HepG2 (cell line): Measurements from ENCODE around the gene ZNF512B. TPM values are rescaled to one million over a fixed set of nuclear protein-coding genes. Genes with fewer than 3 reads are reported as not detected.

Experiments used
- IKZF1 ChIP-seq: fragments of 450-650 bp; IDR thresholded peaks from 2 replicates; pipeline ENCODE4 v1.7.1; 2016
- MAZ ChIP-seq, 2 experiments: sonication (generic) in 1 of 2; formaldehyde crosslinking in 1 of 2; IDR thresholded peaks; 2 replicates each; pipeline versions ENCODE4 v1.5.0 to v1.6.1; 2012 to 2020; ENCODE audit warnings: low read depth in 2 of 2, mild to moderate bottlenecking in 2 of 2, borderline replicate concordance in 1 of 2, improper control_type of control experiment in 1 of 2, low read length in 1 of 2, missing genetic modification reagents in 1 of 2, moderate library complexity in 1 of 2
- MYC ChIP-seq: sonication (generic); formaldehyde crosslinking; IDR thresholded peaks from 2 replicates; pipeline ENCODE4 v1.9.0; 2021; ENCODE audit warnings: missing genetic modification reagents, borderline replicate concordance
- TFDP2 ChIP-seq: sonication (generic); formaldehyde crosslinking; IDR thresholded peaks from 2 replicates; pipeline ENCODE4 v1.4.0; 2020; ENCODE audit warnings: missing genetic modification reagents
- ZNF468 ChIP-seq: sonication (generic); formaldehyde crosslinking; IDR thresholded peaks from 2 replicates; pipeline ENCODE4 v1.8.0; 2022; ENCODE audit warnings: mild to moderate bottlenecking, moderate library complexity, missing genetic modification reagents
- ZNF546 ChIP-seq: sonication (generic); formaldehyde crosslinking; conservative IDR thresholded peaks from 2 replicates; pipeline ENCODE4 v1.8.1; 2023; ENCODE audit warnings: mild to moderate bottlenecking, missing genetic modification reagents
- ZNF589 ChIP-seq: sonication (generic); formaldehyde crosslinking; conservative IDR thresholded peaks from 2 replicates; pipeline ENCODE4 v1.8.0; 2022; ENCODE audit warnings: mild to moderate bottlenecking, moderate library complexity, missing genetic modification reagents
- ZNF773 ChIP-seq: sonication (generic); formaldehyde crosslinking; IDR thresholded peaks from 2 replicates; pipeline ENCODE4 v1.4.0; 2020; ENCODE audit warnings: missing genetic modification reagents, borderline replicate concordance
- polyA plus RNA-seq, 8 experiments: library from polyadenylated mRNA; depleted of rRNA in 3 of 8; stranded (reverse) in 7 of 8; unstranded in 1 of 8; fragments of >200 nt; fragmentation: Illumina TruSeq in 4 of 8; extraction: Trizol in 4 of 8; gene quantifications; 2 replicates each; pipeline versions ENCODE4 v1.2.1 to v1.2.3, GENCODE V29; 2011 to 2016; ENCODE audit warnings: low read depth in 4 of 8, missing spikeins in 1 of 8, mixed read lengths in 1 of 8; ENCODE audit not compliant: insufficient read depth in 1 of 8
- total RNA-seq, 5 experiments: library from RNA; depleted of rRNA; stranded (reverse); fragments of >200 nt; fragmentation: Illumina TruSeq; extraction: Trizol; gene quantifications; 2 replicates each; pipeline ENCODE4 v1.2.3, GENCODE V29; 2016; ENCODE audit warnings: low read depth in 1 of 5
- TF ChIP-seq, protein P1 (sequence below): sonication (generic); formaldehyde crosslinking; IDR thresholded peaks from 2 replicates; pipeline ENCODE4 v1.5.1; 2020; ENCODE audit warnings: mild to moderate bottlenecking, missing genetic modification reagents, borderline replicate concordance
- TF ChIP-seq, protein P2 (sequence below): IDR thresholded peaks from 2 replicates; pipeline ENCODE4 v1.6.1; 2016; ENCODE audit warnings: missing compliant biosample characterization, missing genetic modification reagents, borderline replicate concordance

Gene ZNF512B
- total and polyA plus RNA-seq, 2 of the 13 experiments (the other 11 are each of a cell fraction or from before 2014, with no cell fraction given), result 11.5 to 30.6 TPM

GRCh38 chr20:63973636-63974401 lies 4.1 kb upstream of the ZNF512B start (continued):
- TF ChIP-seq MAZ (IDR thresholded peaks at IDR 0.05; ENCODE audit: borderline replicate concordance, low read depth, low read length) (peak; percentile 92), MAZ (CRISPR knock-in tag; IDR thresholded peaks at IDR 0.05; ENCODE audit: low read depth) (peak; percentile 96), ZNF773 (CRISPR knock-in tag) (peak; percentile 88; the same call in 1 of the 2 replicates), ZNF546 (CRISPR knock-in tag) (0 out of 2 replicates have a peak, but pooled peaks have one; percentile 10), IKZF1 (no peak), TFDP2 (CRISPR knock-in tag) (peak; percentile 82), ZNF468 (CRISPR knock-in tag) (no peak), ZNF589 (CRISPR knock-in tag) (no peak), MYC (CRISPR knock-in tag) (peak; percentile 94)
- TF ChIP-seq, protein P1, sequence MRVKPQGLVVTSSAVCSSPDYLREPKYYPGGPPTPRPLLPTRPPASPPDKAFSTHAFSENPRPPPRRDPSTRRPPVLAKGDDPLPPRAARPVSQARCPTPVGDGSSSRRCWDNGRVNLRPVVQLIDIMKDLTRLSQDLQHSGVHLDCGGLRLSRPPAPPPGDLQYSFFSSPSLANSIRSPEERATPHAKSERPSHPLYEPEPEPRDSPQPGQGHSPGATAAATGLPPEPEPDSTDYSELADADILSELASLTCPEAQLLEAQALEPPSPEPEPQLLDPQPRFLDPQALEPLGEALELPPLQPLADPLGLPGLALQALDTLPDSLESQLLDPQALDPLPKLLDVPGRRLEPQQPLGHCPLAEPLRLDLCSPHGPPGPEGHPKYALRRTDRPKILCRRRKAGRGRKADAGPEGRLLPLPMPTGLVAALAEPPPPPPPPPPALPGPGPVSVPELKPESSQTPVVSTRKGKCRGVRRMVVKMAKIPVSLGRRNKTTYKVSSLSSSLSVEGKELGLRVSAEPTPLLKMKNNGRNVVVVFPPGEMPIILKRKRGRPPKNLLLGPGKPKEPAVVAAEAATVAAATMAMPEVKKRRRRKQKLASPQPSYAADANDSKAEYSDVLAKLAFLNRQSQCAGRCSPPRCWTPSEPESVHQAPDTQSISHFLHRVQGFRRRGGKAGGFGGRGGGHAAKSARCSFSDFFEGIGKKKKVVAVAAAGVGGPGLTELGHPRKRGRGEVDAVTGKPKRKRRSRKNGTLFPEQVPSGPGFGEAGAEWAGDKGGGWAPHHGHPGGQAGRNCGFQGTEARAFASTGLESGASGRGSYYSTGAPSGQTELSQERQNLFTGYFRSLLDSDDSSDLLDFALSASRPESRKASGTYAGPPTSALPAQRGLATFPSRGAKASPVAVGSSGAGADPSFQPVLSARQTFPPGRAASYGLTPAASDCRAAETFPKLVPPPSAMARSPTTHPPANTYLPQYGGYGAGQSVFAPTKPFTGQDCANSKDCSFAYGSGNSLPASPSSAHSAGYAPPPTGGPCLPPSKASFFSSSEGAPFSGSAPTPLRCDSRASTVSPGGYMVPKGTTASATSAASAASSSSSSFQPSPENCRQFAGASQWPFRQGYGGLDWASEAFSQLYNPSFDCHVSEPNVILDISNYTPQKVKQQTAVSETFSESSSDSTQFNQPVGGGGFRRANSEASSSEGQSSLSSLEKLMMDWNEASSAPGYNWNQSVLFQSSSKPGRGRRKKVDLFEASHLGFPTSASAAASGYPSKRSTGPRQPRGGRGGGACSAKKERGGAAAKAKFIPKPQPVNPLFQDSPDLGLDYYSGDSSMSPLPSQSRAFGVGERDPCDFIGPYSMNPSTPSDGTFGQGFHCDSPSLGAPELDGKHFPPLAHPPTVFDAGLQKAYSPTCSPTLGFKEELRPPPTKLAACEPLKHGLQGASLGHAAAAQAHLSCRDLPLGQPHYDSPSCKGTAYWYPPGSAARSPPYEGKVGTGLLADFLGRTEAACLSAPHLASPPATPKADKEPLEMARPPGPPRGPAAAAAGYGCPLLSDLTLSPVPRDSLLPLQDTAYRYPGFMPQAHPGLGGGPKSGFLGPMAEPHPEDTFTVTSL (CRISPR knock-in tag), result 0 out of 2 replicates have a peak, but pooled peaks have one; percentile 19
- TF ChIP-seq, protein P2, sequence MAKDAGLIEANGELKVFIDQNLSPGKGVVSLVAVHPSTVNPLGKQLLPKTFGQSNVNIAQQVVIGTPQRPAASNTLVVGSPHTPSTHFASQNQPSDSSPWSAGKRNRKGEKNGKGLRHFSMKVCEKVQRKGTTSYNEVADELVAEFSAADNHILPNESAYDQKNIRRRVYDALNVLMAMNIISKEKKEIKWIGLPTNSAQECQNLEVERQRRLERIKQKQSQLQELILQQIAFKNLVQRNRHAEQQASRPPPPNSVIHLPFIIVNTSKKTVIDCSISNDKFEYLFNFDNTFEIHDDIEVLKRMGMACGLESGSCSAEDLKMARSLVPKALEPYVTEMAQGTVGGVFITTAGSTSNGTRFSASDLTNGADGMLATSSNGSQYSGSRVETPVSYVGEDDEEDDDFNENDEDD, result peak; percentile 60; the same call in 1 of the 2 replicates
